HG03469 (cell line): Measurements from ENCODE around the gene CYP21A2.
"Not testable (repeated sequence)": the region's sequence is repeated elsewhere in the genome, so short reads cannot be mapped to it uniquely, and the experiment has no call there.

Experiments used
- ATAC-seq: cut with Tn5 transposase; IDR thresholded peaks from one replicate; pipeline ENCODE4 v1.9.1; 2021; ENCODE audit warnings: mild to moderate bottlenecking, moderate library complexity, moderate number of reproducible peaks; ENCODE audit not compliant: unreplicated experiment

The CYP21A2 gene

GRCh38 chr6:32029553-32029952, 8.7 kb upstream of the CYP21A2 start:
- not testable (repeated sequence) for ATAC-seq

- ATAC-seq = not testable (repeated sequence)
Observed at GRCh38 chr6:32035283-32036013, 2.8 kb upstream of the CYP21A2 start.

GRCh38 chr6:32037136-32037535, 1.1 kb upstream of the CYP21A2 start:
- ATAC-seq = not testable (repeated sequence)

- ATAC-seq = not testable (repeated sequence)
Observed at GRCh38 chr6:32038878-32039277, 663 bp downstream of the CYP21A2 start.

DNA sequence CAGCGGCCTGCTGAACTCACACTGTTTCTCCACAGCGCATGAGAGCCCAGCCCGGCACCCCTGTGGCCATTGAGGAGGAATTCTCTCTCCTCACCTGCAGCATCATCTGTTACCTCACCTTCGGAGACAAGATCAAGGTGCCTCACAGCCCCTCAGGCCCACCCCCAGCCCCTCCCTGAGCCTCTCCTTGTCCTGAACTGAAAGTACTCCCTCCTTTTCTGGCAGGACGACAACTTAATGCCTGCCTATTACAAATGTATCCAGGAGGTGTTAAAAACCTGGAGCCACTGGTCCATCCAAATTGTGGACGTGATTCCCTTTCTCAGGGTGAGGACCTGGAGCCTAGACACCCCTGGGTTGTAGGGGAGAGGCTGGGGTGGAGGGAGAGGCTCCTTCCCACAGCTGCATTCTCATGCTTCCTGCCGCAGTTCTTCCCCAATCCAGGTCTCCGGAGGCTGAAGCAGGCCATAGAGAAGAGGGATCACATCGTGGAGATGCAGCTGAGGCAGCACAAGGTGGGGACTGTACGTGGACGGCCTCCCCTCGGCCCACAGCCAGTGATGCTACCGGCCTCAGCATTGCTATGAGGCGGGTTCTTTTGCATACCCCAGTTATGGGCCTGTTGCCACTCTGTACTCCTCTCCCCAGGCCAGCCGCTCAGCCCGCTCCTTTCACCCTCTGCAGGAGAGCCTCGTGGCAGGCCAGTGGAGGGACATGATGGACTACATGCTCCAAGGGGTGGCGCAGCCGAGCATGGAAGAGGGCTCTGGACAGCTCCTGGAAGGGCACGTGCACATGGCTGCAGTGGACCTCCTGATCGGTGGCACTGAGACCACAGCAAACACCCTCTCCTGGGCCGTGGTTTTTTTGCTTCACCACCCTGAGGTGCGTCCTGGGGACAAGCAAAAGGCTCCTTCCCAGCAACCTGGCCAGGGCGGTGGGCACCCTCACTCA, 1.4 kb downstream of the CYP21A2 start:
- not testable (repeated sequence) for ATAC-seq

DNA sequence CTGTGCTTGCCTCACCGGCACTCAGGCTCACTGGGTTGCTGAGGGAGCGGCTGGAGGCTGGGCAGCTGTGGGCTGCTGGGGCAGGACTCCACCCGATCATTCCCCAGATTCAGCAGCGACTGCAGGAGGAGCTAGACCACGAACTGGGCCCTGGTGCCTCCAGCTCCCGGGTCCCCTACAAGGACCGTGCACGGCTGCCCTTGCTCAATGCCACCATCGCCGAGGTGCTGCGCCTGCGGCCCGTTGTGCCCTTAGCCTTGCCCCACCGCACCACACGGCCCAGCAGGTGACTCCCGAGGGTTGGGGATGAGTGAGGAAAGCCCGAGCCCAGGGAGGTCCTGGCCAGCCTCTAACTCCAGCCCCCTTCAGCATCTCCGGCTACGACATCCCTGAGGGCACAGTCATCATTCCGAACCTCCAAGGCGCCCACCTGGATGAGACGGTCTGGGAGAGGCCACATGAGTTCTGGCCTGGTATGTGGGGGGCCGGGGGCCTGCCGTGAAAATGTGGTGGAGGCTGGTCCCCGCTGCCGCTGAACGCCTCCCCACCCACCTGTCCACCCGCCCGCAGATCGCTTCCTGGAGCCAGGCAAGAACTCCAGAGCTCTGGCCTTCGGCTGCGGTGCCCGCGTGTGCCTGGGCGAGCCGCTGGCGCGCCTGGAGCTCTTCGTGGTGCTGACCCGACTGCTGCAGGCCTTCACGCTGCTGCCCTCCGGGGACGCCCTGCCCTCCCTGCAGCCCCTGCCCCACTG, 2.3 kb downstream of the CYP21A2 start:
- not testable (repeated sequence) for ATAC-seq

DNA sequence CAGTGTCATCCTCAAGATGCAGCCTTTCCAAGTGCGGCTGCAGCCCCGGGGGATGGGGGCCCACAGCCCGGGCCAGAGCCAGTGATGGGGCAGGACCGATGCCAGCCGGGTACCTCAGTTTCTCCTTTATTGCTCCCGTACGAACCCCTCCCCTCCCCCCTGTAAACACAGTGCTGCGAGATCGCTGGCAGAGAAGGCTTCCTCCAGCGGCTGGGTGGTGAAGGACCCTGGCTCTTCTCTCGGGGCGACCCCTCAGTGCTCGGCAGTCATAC, 2.8 kb downstream of the CYP21A2 start:
- ATAC-seq = not testable (repeated sequence)

DNA sequence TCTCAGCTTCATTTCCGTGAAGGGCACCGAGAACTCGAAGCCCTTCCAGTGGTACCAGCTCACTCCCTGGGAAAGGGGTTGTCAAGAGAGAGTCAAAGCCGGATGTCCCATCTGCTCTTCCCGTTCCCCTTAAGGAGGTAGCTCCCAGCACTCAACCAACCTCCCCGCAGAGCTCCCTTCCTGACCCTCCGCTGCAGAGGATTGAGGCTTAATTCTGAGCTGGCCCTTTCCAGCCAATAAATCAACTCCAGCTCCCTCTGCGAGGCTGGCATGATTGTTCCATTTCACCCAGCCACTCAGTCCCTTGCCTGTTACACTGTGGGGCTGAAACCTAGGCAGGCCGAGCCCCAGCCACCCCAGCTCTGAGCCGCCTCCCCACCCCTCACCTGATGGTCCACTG, 3.2 kb downstream of the CYP21A2 start:
- ATAC-seq = not testable (repeated sequence)

GRCh38 chr6:32042276-32042675, 4.1 kb downstream of the CYP21A2 start:
- ATAC-seq = not testable (repeated sequence)

DNA sequence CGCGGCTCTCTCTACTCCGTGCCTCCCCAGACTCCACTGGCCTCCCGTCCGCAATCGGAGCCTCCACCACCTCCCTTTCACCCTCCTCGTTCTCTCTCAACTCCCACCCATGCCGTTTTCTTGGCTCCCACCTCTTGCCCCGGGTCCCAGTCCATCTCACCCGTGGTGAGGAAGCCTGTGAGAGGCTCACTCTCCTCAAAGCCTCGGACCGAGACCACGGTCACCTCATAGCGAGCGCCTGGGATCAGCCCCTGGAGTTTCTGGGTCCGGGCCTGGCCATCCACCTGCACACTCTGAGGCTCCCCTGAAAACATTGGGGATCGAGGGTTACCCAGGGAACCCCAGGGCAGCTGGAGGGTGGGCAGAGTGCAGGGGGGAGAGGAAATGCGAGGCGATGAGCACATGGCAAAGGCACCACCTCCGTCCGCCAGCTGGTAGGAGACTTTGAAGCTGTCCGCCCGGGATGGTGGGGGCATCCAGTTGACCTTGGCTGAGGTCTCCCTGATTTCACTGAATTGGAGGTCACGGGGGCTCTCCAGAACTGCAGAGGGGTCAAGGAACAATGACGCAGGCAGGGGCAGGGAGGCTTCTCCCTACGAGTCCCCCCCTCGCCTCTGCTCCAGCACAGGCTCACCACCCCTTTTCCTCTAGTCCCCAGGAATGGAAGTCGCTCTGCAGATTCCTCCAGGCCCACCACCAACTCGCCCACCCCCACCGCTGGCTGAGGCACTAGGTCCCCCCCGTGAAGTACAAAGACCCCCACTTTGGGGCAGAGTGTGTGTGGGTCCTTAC, 5.6 kb downstream of the CYP21A2 start:
- not testable (repeated sequence) for ATAC-seq

GRCh38 chr6:32044916-32045315, 6.7 kb downstream of the CYP21A2 start:
- not testable (repeated sequence) for ATAC-seq

GRCh38 chr6:32045811-32046449, 7.7 kb downstream of the CYP21A2 start:
- no peak for ATAC-seq

DNA sequence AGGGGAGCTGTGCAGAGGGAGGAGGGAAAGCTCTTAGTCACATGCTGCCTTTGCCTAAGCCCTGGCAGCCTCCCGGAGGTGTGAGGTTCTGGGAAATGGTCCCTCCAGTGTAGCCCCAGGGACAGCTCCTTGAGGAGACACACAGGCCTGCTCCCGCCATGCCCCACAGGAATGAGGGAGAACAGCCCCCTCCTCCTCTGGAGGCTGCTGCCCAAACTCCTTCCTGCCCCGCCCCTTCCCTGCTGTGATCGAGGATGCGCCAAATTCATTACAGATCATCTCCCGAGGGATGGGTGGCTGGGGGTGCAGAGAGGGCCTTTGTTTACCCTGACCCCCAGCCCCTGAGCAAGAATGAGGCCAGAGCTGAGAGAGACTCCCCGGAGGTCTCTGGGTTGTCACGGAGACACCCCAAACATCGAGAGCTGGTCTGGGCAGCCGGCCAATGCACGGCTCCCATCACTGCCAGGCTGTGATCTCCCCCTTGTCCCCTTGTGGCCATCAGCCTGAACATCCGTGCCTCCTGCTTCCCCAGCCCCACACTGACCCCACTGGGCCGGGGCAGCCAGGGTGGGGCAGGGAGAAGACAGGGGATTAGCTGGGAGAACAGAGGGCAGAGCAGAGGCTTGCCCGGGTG, 8.4 kb downstream of the CYP21A2 start:
- no peak for ATAC-seq

- ATAC-seq = no peak
Observed at GRCh38 chr6:32047084-32047478, 8.9 kb downstream of the CYP21A2 start.

DNA sequence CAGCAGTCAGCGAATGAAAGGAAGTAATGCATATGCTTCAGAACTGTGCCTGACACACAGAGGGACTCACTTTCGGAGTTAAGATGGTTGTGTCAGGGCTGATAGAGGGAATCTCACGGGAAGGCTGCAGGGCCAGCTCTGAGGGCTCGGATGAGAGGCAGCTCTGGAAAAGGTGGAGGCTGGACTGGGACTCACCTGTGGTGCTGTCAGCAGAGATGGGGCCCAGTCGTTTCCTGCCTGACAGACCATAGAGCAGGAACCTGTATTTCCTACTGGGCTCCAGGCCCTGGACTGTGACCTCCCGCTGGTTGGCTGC, 9.3 kb downstream of the CYP21A2 start:
- no peak for ATAC-seq

DNA sequence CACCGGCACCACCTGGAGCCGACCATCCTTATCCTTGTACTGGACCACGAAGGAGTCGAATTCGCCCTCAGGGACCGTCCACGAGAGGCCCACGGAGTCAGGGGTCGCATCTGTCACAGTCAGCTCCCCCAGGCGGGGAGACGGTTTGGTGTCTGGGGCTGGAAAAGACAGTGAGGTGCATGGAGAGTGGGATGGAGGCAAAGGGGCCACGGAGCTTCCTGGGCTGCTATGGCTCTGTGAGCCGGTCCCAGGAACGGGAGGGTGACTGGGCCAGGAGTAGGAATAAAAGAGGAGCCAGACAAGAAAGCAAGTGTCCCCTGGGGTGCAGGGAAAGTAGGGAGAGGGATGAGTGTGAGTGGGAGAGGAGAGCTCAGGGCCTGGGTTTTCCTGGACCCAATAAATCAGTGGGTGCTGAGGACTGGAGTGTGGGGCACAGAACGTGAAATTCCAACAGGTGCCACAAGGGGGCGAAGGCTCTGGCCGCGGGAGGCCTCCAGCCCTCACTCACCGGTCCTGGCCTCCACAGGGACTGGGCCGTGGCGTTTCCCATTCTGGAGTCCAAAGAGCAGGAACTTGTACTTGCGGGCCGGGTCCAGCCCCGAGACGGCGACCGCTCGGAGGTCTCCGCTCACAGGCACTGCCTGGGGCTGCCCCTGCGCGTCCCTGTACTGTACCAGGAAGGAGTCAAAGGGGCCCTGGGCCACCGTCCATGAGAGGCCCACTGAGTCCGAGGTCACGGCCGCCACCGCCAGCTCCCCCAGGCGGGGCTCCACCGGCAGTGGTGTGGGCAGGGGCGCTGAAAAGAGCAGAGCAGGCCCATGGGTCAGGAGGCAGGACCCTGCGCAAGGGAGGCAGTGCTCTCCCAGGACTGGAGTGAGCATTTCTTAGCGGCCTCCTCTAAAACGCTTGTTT, 9.9 kb downstream of the CYP21A2 start:
- no peak for ATAC-seq

DNA sequence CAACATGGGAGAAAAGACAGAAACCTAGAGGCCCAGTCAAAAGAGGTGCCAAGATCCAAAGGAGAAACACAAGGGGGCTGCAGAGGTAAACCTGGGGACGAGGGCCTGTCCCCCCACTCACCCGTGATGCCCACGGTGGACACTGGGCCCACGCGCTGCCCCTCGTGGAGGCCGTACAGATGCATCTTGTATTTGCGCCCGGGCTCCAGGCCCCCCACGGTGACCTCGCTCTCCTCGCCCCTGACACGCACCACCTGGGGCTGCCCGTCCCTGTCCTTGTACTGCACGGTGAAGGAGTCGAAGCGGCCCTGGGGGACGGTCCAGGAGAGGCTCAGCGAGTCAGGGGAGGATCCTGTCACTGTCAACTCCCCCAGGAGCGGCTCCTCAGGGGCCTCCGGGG, 10.9 kb downstream of the CYP21A2 start:
- ATAC-seq = not testable (repeated sequence)

- ATAC-seq = not testable (repeated sequence)
Observed at GRCh38 chr6:32049736-32050135, 11.5 kb downstream of the CYP21A2 start.

- ATAC-seq = no peak
Observed at GRCh38 chr6:32050562-32050961, 12.3 kb downstream of the CYP21A2 start.
